Neural crest cell (in vitro differentiated cells): Measurements from ENCODE around the gene PHAF1. TPM values are rescaled to one million over a fixed set of nuclear protein-coding genes. Genes with fewer than 3 reads are reported as not detected.

ENCODE experiments used
- DNase-seq: peaks from one replicate; pipeline ENCODE4 v3.0.0; 2021; ENCODE audit warnings: low read depth, mixed read lengths, low spot score
- H3K27ac Mint-ChIP-seq: one replicate; pipeline ENCODE4 v1.8.0; 2021; ENCODE audit warnings: mild to moderate bottlenecking, mixed read lengths; ENCODE audit not compliant: unreplicated experiment
- H3K27me3 Mint-ChIP-seq: 2 replicates; pipeline ENCODE4 v1.8.0; 2021; ENCODE audit warnings: low read depth, mild to moderate bottlenecking, mixed read lengths
- H3K36me3 Mint-ChIP-seq: 2 replicates; pipeline ENCODE4 v1.8.0; 2021; ENCODE audit warnings: low read depth, mild to moderate bottlenecking, mixed read lengths
- H3K4me1 Mint-ChIP-seq: 2 replicates; pipeline ENCODE4 v1.8.0; 2021; ENCODE audit warnings: mixed read lengths
- H3K4me3 Mint-ChIP-seq: one replicate; pipeline ENCODE4 v1.8.0; 2021; ENCODE audit warnings: mild to moderate bottlenecking, mixed read lengths
- H3K9me3 Mint-ChIP-seq: 2 replicates; pipeline ENCODE4 v1.8.0; 2021; ENCODE audit warnings: mixed read lengths
- CTCF ChIP-seq: fragments of 200-600 bp; sonication (generic); conservative IDR thresholded peaks from 2 replicates; pipeline ENCODE4 v1.5.0; 2021; ENCODE audit warnings: antibody characterized with exemption, mild to moderate bottlenecking
- total RNA-seq: library from RNA; stranded (reverse); gene quantifications from 2 replicates; pipeline ENCODE4 v1.2.1, GENCODE V29; 2021

Gene PHAF1
- total RNA-seq, 1 donor from 2014 or later, result 24.9 TPM

- Mint-ChIP-seq H3K4me1 (peaks cover 3% of the 10 kb centered on the region), H3K4me3 (no peak overlapping the region), H3K27me3 (no peaks in the 10 kb centered on the region), H3K9me3 (no peaks in the 10 kb centered on the region), H3K27ac (no peak overlapping the region), H3K36me3 (no peaks in the 10 kb centered on the region)
- DNase-seq, result no peak
- TF ChIP-seq CTCF, result no peak
These were observed 22.4 kb upstream of the PHAF1 start for GRCh38 chr16:67087291-67087690.

- no peaks in the 10 kb centered on the region for H3K36me3 Mint-ChIP-seq
- TF ChIP-seq CTCF, result no peak
- H3K27ac Mint-ChIP-seq, result no peak overlapping the region
- no peak overlapping the region for H3K4me3 Mint-ChIP-seq
- no peaks in the 10 kb centered on the region for H3K27me3 Mint-ChIP-seq
- no peaks in the 10 kb centered on the region for H3K9me3 Mint-ChIP-seq
- H3K4me1 Mint-ChIP-seq, result peaks cover 3% of the 10 kb centered on the region
- no peak for DNase-seq
These were observed 21.9 kb upstream of the PHAF1 start for GRCh38 chr16:67087803-67088202.

GRCh38 chr16:67088551-67088950 lies 21.2 kb upstream of the PHAF1 start:
- TF ChIP-seq CTCF, result no peak
- H3K36me3 Mint-ChIP-seq, result no peaks in the 10 kb centered on the region
- no peak for DNase-seq

GRCh38 chr16:67089101-67089500 lies 20.6 kb upstream of the PHAF1 start:
- no peak for TF ChIP-seq CTCF
- Mint-ChIP-seq H3K4me1 (peaks cover 3% of the 10 kb centered on the region), H3K9me3 (no peaks in the 10 kb centered on the region), H3K27ac (no peak overlapping the region), H3K4me3 (no peak overlapping the region), H3K36me3 (no peaks in the 10 kb centered on the region), H3K27me3 (no peaks in the 10 kb centered on the region)
- no peak for DNase-seq

More at GRCh38 chr16:67088551-67088950, 21.2 kb upstream of the PHAF1 start:
- H3K9me3 Mint-ChIP-seq, result no peaks in the 10 kb centered on the region
- no peaks in the 10 kb centered on the region for H3K27me3 Mint-ChIP-seq
- peaks cover 3% of the 10 kb centered on the region for H3K4me1 Mint-ChIP-seq
- no peak overlapping the region for H3K27ac Mint-ChIP-seq
- H3K4me3 Mint-ChIP-seq, result no peak overlapping the region

- H3K27ac Mint-ChIP-seq, result no peak overlapping the region
- no peaks in the 10 kb centered on the region for H3K36me3 Mint-ChIP-seq
- no peak for TF ChIP-seq CTCF
- no peaks in the 10 kb centered on the region for H3K27me3 Mint-ChIP-seq
- peaks cover 3% of the 10 kb centered on the region for H3K4me1 Mint-ChIP-seq
- no peak overlapping the region for H3K4me3 Mint-ChIP-seq
- DNase-seq, result no peak
- no peaks in the 10 kb centered on the region for H3K9me3 Mint-ChIP-seq
These were observed 17.7 kb upstream of the PHAF1 start for GRCh38 chr16:67091906-67092566.
